Upper lobe of left lung (tissue), 6 donors: Measurements from ENCODE around the gene DAD1. TPM values are rescaled to one million over a fixed set of nuclear protein-coding genes. Genes with fewer than 3 reads are reported as not detected.

Experiments used
- ATAC-seq, 2 donors: fragments of 200-7000 bp; cut with Tn5 transposase; one replicate each; pipeline ENCODE4 v1.9.1; 2022; ENCODE audit warnings: mild to moderate bottlenecking in 2 of 2, moderate library complexity in 2 of 2; ENCODE audit not compliant: low FRiP score in 2 of 2
- DNase-seq, 2 donors: peaks; one replicate each; pipeline ENCODE4 v3.0.0-alpha.2; 2019 to 2020
- H3K27ac ChIP-seq, 4 donors: fragments of 200-600 bp; sonication (generic); one replicate each; pipeline ENCODE4 v1.5.1; 2016 to 2019
- H3K27me3 ChIP-seq, 4 donors: fragments of 200-600 bp; sonication (generic); one replicate each; pipeline ENCODE4 v1.5.1; 2017 to 2019
- H3K36me3 ChIP-seq, 4 donors: fragments of 200-600 bp; sonication (generic); one replicate each; pipeline ENCODE4 v1.5.1; 2016 to 2019
- H3K4me1 ChIP-seq, 4 donors: fragments of 200-600 bp; sonication (generic); one replicate each; pipeline ENCODE4 v1.5.1; 2018 to 2019
- H3K4me3 ChIP-seq, 4 donors: fragments of 200-600 bp; sonication (generic); one replicate each; pipeline ENCODE4 v1.5.1; 2017 to 2019; ENCODE audit warnings: mild to moderate bottlenecking in 2 of 4, moderate library complexity in 1 of 4
- H3K9me3 ChIP-seq, 4 donors: fragments of 200-600 bp; sonication (generic); one replicate each; pipeline ENCODE4 v1.5.1; 2018 to 2019
- CTCF ChIP-seq, 6 experiments: fragments of 450-650 bp in 4 of 6; fragments of 200-600 bp in 2 of 6; sonication (generic) in 2 of 6; IDR thresholded peaks; one replicate each; pipeline ENCODE4 v1.5.1; 2016 to 2019; ENCODE audit warnings: antibody characterized with exemption in 6 of 6
- EP300 ChIP-seq, 4 donors: sonication (generic); formaldehyde crosslinking; IDR thresholded peaks; one replicate each; pipeline ENCODE4 v1.5.1; 2017; ENCODE audit warnings: antibody characterized with exemption in 4 of 4, control low read depth in 2 of 4
- POLR2A ChIP-seq, 4 donors: fragments of 450-650 bp; IDR thresholded peaks; one replicate each; pipeline ENCODE4 v1.5.1; 2016 to 2017; ENCODE audit warnings: antibody characterized with exemption in 4 of 4, mild to moderate bottlenecking in 2 of 4
- POLR2AphosphoS5 ChIP-seq, 2 donors: sonication (generic); formaldehyde crosslinking; IDR thresholded peaks; one replicate each; pipeline ENCODE4 v1.5.1; 2017; ENCODE audit warnings: antibody characterized with exemption in 2 of 2
- WGBS, 2 donors: methylation state at CpG; one replicate each; pipeline ENCODE4 v1.1.5; 2017 to 2018; 5-methylcytosine and 5-hydroxymethylcytosine counted together
- total RNA-seq, 6 donors: library from RNA; depleted of rRNA in 4 of 6; stranded (reverse); fragments of >200 nt in 4 of 6; gene quantifications; one replicate each; pipeline versions ENCODE4 v1.1.0 to v1.2.1, GENCODE V29; 2016 to 2021
- donor health status: DM: no; HTN: no; CAD: no; lungs with moderate emphysema.
- donor health status: DM: no; HTN: yes; CAD: no; lungs with severe emphysema.

Gene DAD1
- total RNA-seq, 6 donors from 2014 or later, result 8.4 to 188 (median 134) TPM

- no peak for DNase-seq
- H3K27ac ChIP-seq, result peak overlapping the region; percentile 20 to 50 (median 31)
- ATAC-seq, result peak; percentile 73 to 92
- peaks cover 15 to 32% (median 25%) of the 10 kb centered on the region in 4 donors for H3K36me3 ChIP-seq
- H3K9me3 ChIP-seq, result no peaks in the 10 kb centered on the region
- WGBS, 2 donors, result 17 to 20% methylated on average over 6 of the region's 6 CpGs
- no peaks in the 10 kb centered on the region for H3K27me3 ChIP-seq
- peaks cover 7 to 11% (median 9%) of the 10 kb centered on the region in 4 donors for H3K4me1 ChIP-seq
- no peak overlapping the region for H3K4me3 ChIP-seq
- TF ChIP-seq POLR2AphosphoS5 (IDR thresholded peaks at IDR 0.05), result no peak
- peak in 1 of 4 donors; percentile 21 for TF ChIP-seq EP300 (IDR thresholded peaks at IDR 0.05)
- no peak for TF ChIP-seq POLR2A (IDR thresholded peaks at IDR 0.05)
These were observed 25.3 kb upstream of the DAD1 start for GRCh38 chr14:22614240-22614799.

- no peak for TF ChIP-seq CTCF (IDR thresholded peaks at IDR 0.05)
- TF ChIP-seq POLR2AphosphoS5 (IDR thresholded peaks at IDR 0.05), result no peak
- TF ChIP-seq EP300 (IDR thresholded peaks at IDR 0.05), result no peak
- no peak for TF ChIP-seq POLR2A (IDR thresholded peaks at IDR 0.05)
- Histone ChIP-seq H3K27ac (peak overlapping the region; percentile 20 to 50 (median 31)), H3K4me1 (peaks cover 7 to 11% (median 9%) of the 10 kb centered on the region in 4 donors), H3K4me3 (no peak overlapping the region), H3K36me3 (peaks cover 15 to 37% (median 25%) of the 10 kb centered on the region in 4 donors), H3K9me3 (no peaks in the 10 kb centered on the region), H3K27me3 (no peaks in the 10 kb centered on the region)
- ATAC-seq (no peak), DNase-seq (no peak)
- 49 to 50% methylated on average over 3 of the region's 3 CpGs for WGBS, 2 donors
These were observed 24.8 kb upstream of the DAD1 start for GRCh38 chr14:22613736-22614239.

GRCh38 chr14:22613106-22613695, 24.2 kb upstream of the DAD1 start:
- ATAC-seq (no peak), DNase-seq (no peak)
- peaks cover 7 to 11% (median 9%) of the 10 kb centered on the region in 4 donors for H3K4me1 ChIP-seq
- TF ChIP-seq POLR2AphosphoS5 (IDR thresholded peaks at IDR 0.05) (no peak), EP300 (IDR thresholded peaks at IDR 0.05) (no peak), CTCF (IDR thresholded peaks at IDR 0.05) (no peak), POLR2A (IDR thresholded peaks at IDR 0.05) (no peak)
- peak overlapping the region in 1 of 4 donors; percentile 40 for H3K27ac ChIP-seq
- no peaks in the 10 kb centered on the region for H3K27me3 ChIP-seq
- 45 to 63% methylated on average over 2 of the region's 2 CpGs for whole genome bisulfite sequencing, 2 donors
- no peak overlapping the region for H3K4me3 ChIP-seq
- H3K36me3 ChIP-seq, result peaks cover 15 to 43% (median 29%) of the 10 kb centered on the region in 4 donors
- H3K9me3 ChIP-seq, result no peaks in the 10 kb centered on the region

- TF ChIP-seq EP300 (IDR thresholded peaks at IDR 0.05) (peak in 1 of 4 donors; percentile 51), POLR2A (IDR thresholded peaks at IDR 0.05) (no peak), POLR2AphosphoS5 (IDR thresholded peaks at IDR 0.05) (peak in 1 of 2 donors; percentile 28)
- no peak for ATAC-seq
These were observed 21.9 kb upstream of the DAD1 start for GRCh38 chr14:22610931-22611330.

GRCh38 chr14:22607291-22607690, 18.3 kb upstream of the DAD1 start:
- TF ChIP-seq CTCF (IDR thresholded peaks at IDR 0.05), result no peak
- no peak for TF ChIP-seq POLR2AphosphoS5 (IDR thresholded peaks at IDR 0.05)
- no peak for TF ChIP-seq POLR2A (IDR thresholded peaks at IDR 0.05)
- TF ChIP-seq EP300 (IDR thresholded peaks at IDR 0.05), result no peak
- no peak overlapping the region for H3K4me3 ChIP-seq
- DNase-seq, result no peak
- no peaks in the 10 kb centered on the region for H3K4me1 ChIP-seq
- WGBS, 2 donors, result 93% methylated on average over 3 of the region's 3 CpGs
- no peaks in the 10 kb centered on the region for H3K9me3 ChIP-seq
- no peak for ATAC-seq
- no peak overlapping the region for H3K27ac ChIP-seq
- H3K36me3 ChIP-seq, result peaks cover 49 to 100% (median 85%) of the 10 kb centered on the region in 4 donors
- no peaks in the 10 kb centered on the region for H3K27me3 ChIP-seq

More at GRCh38 chr14:22610931-22611330, 21.9 kb upstream of the DAD1 start:
- Histone ChIP-seq H3K4me1 (peaks cover 7 to 11% (median 9%) of the 10 kb centered on the region in 4 donors), H3K4me3 (no peak overlapping the region), H3K36me3 (peaks cover 26 to 66% (median 51%) of the 10 kb centered on the region in 4 donors), H3K27ac (peak overlapping the region in 1 of 4 donors; percentile 30), H3K9me3 (no peaks in the 10 kb centered on the region), H3K27me3 (no peaks in the 10 kb centered on the region)
- DNase-seq, result peak in 1 of 2 donors; percentile 62
- WGBS, 2 donors, result 80% methylated on average over 2 of the region's 2 CpGs
